Mammary epithelial cell (primary cell): ENCODE results near the gene PLEKHF1.

ENCODE experiments used
- CTCF ChIP-seq, 2 donors: IDR thresholded peaks in 1 of 2; conservative IDR thresholded peaks in 1 of 2; 2 replicates each; pipeline ENCODE4 v1.5.1; 2011 to 2012; ENCODE audit warnings: inconsistent platforms in 2 of 2, low read length in 2 of 2, mild to moderate bottlenecking in 2 of 2, control low read depth in 1 of 2, low read depth in 1 of 2; ENCODE audit not compliant: insufficient read depth in 1 of 2; ENCODE audit errors: extremely low read depth in 1 of 2
- EZH2 ChIP-seq: IDR thresholded peaks from 2 replicates; pipeline ENCODE4 v1.6.1; 2012; ENCODE audit warnings: low read length, inconsistent platforms, borderline replicate concordance

GRCh38 chr19:29690842-29691241 lies 25.6 kb downstream of the PLEKHF1 start:
- TF ChIP-seq CTCF (conservative IDR thresholded peaks at IDR 0.05 in 1 of 2, IDR thresholded peaks at IDR 0.05 in 1 of 2; ENCODE audit: extremely low read depth in 1 of 2, insufficient read depth in 1 of 2, low read depth in 1 of 2, low read length in 2 of 2) = peak; percentile 37 to 49
- no peak for TF ChIP-seq EZH2
